Mesothelial cell of epicardium (in vitro differentiated cells): Measurements from ENCODE around the gene CD37. TPM values are rescaled to one million over a fixed set of nuclear protein-coding genes. Genes with fewer than 3 reads are reported as not detected.
"Not testable (repeated sequence)": the region's sequence is repeated elsewhere in the genome, so short reads cannot be mapped to it uniquely, and the experiment has no call there.

Source experiments
- DNase-seq, 2 experiments: peaks; one replicate each; pipeline ENCODE4 v3.0.0; 2021; ENCODE audit warnings: low spot score in 2 of 2; ENCODE audit not compliant: unreplicated experiment in 2 of 2
- H3K27ac Mint-ChIP-seq: 2 replicates; pipeline ENCODE4 v1.8.0; 2021; ENCODE audit warnings: mixed read lengths
- H3K27me3 Mint-ChIP-seq: 2 replicates; pipeline ENCODE4 v1.8.0; 2021; ENCODE audit warnings: low read depth, mixed read lengths
- H3K36me3 Mint-ChIP-seq: 2 replicates; pipeline ENCODE4 v1.8.0; 2021; ENCODE audit warnings: mixed read lengths
- H3K4me1 Mint-ChIP-seq: 2 replicates; pipeline ENCODE4 v1.8.0; 2021; ENCODE audit warnings: mixed read lengths
- H3K4me3 Mint-ChIP-seq: 2 replicates; pipeline ENCODE4 v1.8.0; 2021; ENCODE audit warnings: mild to moderate bottlenecking, moderate library complexity, mixed read lengths
- H3K9me3 Mint-ChIP-seq: 2 replicates; pipeline ENCODE4 v1.8.0; 2021; ENCODE audit warnings: mixed read lengths
- total RNA-seq: library from RNA; stranded (reverse); gene quantifications from 3 replicates; pipeline ENCODE4 v1.2.1, GENCODE V29; 2021
- TF ChIP-seq, protein P1 (sequence below): fragments of 200-600 bp; sonication (generic); IDR thresholded peaks from one replicate; pipeline ENCODE4 v1.5.0; 2021; ENCODE audit warnings: antibody characterized with exemption; ENCODE audit not compliant: unreplicated experiment

CD37 gene
- total RNA-seq, 1 donor from 2014 or later: not detected

- Mint-ChIP-seq H3K4me1 (peaks cover 1% of the 10 kb centered on the region), H3K36me3 (no peaks in the 10 kb centered on the region), H3K9me3 (no peaks in the 10 kb centered on the region), H3K27ac (no peak overlapping the region), H3K4me3 (no peak overlapping the region), H3K27me3 (no peaks in the 10 kb centered on the region)
- TF ChIP-seq, protein P1, sequence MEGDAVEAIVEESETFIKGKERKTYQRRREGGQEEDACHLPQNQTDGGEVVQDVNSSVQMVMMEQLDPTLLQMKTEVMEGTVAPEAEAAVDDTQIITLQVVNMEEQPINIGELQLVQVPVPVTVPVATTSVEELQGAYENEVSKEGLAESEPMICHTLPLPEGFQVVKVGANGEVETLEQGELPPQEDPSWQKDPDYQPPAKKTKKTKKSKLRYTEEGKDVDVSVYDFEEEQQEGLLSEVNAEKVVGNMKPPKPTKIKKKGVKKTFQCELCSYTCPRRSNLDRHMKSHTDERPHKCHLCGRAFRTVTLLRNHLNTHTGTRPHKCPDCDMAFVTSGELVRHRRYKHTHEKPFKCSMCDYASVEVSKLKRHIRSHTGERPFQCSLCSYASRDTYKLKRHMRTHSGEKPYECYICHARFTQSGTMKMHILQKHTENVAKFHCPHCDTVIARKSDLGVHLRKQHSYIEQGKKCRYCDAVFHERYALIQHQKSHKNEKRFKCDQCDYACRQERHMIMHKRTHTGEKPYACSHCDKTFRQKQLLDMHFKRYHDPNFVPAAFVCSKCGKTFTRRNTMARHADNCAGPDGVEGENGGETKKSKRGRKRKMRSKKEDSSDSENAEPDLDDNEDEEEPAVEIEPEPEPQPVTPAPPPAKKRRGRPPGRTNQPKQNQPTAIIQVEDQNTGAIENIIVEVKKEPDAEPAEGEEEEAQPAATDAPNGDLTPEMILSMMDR: no peak
- no peak for DNase-seq
These were observed 39.9 kb upstream of the CD37 start for GRCh38 chr19:49295208-49295880.

- Mint-ChIP-seq H3K9me3 (peaks cover under 1% of the 10 kb centered on the region), H3K4me1 (peaks cover 2% of the 10 kb centered on the region), H3K36me3 (no peaks in the 10 kb centered on the region), H3K27me3 (no peaks in the 10 kb centered on the region), H3K27ac (no peak overlapping the region), H3K4me3 (no peak overlapping the region)
- TF ChIP-seq, protein P1: no peak
- DNase-seq: no peak
These were observed 37.8 kb upstream of the CD37 start for GRCh38 chr19:49297403-49297802.

- not testable (repeated sequence) for H3K4me3 Mint-ChIP-seq, H3K27me3 Mint-ChIP-seq
These were observed 36.6 kb upstream of the CD37 start for GRCh38 chr19:49298653-49299052.

GRCh38 chr19:49301165-49301865 lies 33.9 kb upstream of the CD37 start:
- DNase-seq: peak; percentile 53 to 78
- H3K4me3 Mint-ChIP-seq: no peak overlapping the region
- TF ChIP-seq, protein P1: peak; percentile 89
- no peak overlapping the region for H3K27ac Mint-ChIP-seq
- peaks cover 2% of the 10 kb centered on the region for H3K4me1 Mint-ChIP-seq
- H3K27me3 Mint-ChIP-seq: no peaks in the 10 kb centered on the region
- peaks cover 17% of the 10 kb centered on the region for H3K9me3 Mint-ChIP-seq
- H3K36me3 Mint-ChIP-seq: peaks cover 2% of the 10 kb centered on the region

More at GRCh38 chr19:49298653-49299052, 36.6 kb upstream of the CD37 start:
- not testable (repeated sequence) for H3K9me3 Mint-ChIP-seq, H3K4me1 Mint-ChIP-seq, H3K27ac Mint-ChIP-seq, H3K36me3 Mint-ChIP-seq, DNase-seq

DNA sequence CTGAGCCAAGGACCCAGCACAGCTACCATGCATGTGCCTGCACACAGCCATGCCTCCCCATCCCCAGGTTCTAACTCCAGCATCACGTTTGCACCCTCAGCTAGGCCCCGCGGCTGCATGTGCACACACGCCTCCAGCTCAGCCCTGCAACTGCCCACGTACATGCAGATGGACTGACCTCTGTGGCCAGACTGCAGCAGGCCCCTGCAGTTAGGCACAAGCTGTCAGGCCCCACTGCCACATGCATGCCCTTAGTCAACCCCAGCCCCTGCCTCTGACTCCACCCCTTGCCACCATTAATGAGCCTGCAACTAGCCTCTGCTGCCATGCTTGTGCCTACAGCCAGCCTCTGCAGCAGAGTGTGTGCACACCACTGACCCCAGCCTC lies 33.3 kb upstream of the CD37 start:
- Mint-ChIP-seq H3K27me3 (no peaks in the 10 kb centered on the region), H3K4me1 (peaks cover 2% of the 10 kb centered on the region), H3K9me3 (peaks cover 17% of the 10 kb centered on the region), H3K27ac (no peak overlapping the region), H3K36me3 (peaks cover 2% of the 10 kb centered on the region), H3K4me3 (no peak overlapping the region)
- TF ChIP-seq, protein P1: no peak
- DNase-seq: no peak

GRCh38 chr19:49306734-49307133 lies 28.5 kb upstream of the CD37 start:
- H3K27ac Mint-ChIP-seq, DNase-seq: not testable (repeated sequence)

More at GRCh38 chr19:49306734-49307133, 28.5 kb upstream of the CD37 start:
- not testable (repeated sequence) for H3K27me3 Mint-ChIP-seq, H3K4me3 Mint-ChIP-seq, H3K4me1 Mint-ChIP-seq
- peaks cover 18% of the 10 kb centered on the region for H3K36me3 Mint-ChIP-seq
- peaks cover 17% of the 10 kb centered on the region for H3K9me3 Mint-ChIP-seq
